ENCODE results near the gene TSPY2.
"Not testable (repeated sequence)": the region's sequence is repeated elsewhere in the genome, so short reads cannot be mapped to it uniquely, and the experiment has no call there.

Gene TSPY2, protein sequence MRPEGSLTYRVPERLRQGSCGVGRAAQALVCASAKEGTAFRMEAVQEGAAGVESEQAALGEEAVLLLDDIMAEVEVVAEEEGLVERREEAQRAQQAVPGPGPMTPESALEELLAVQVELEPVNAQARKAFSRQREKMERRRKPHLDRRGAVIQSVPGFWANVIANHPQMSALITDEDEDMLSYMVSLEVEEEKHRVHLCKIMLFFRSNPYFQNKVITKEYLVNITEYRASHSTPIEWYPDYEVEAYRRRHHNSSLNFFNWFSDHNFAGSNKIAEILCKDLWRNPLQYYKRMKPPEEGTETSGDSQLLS

GRCh38 chrY:6245923-6246322 is at the start of gene TSPY2:
TSS of gene TSPY2 (plus strand) at chrY:6246223. CDS start at chrY:6246269, 46 bp downstream.
- DNase-seq = not testable (repeated sequence)

DNA sequence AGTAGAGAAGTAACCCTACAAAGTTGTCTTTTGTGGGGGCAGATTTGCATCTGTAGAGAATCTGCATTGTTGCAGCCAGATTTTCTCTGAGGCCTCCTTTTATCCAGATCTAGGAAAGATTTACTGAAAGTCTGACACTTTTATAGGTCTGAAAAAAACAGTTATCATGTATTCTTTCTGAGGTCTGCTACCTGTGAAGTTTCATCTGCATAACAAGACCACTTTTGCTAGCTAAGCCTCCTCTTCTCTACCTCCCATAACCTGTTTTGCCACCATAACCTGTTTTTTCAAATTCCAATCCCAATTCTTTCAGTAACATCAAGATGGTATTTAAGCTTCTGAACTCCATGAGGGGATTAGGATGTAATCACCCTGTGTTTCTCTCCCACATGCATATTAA is 36.5 kb upstream of the TSPY2 start:
- DNase-seq = not testable (repeated sequence)

- DNase-seq = not testable (repeated sequence)
Observed at GRCh38 chrY:6217045-6217444, 29.0 kb upstream of the TSPY2 start.

- DNase-seq = not testable (repeated sequence)
Observed at GRCh38 chrY:6269839-6270238, 23.8 kb downstream of the TSPY2 start.

Measured in NCI-H526 (cell line).